Measurements from ENCODE around the gene IQCH. TPM values are rescaled to one million over a fixed set of nuclear protein-coding genes. Genes with fewer than 3 reads are reported as not detected.

IQCH gene
- total and polyA plus RNA-seq, 10 donors, result 0.12 to 2.3 (median 1.3) TPM

- no peak for DNase-seq
- H3K4me1 ChIP-seq, result no peaks in the 10 kb centered on the region
- intact Hi-C loops (cut with DNase I; ENCODE audit: low total_unique reads), result no loop called here
- peaks cover 0 to 20% (median 16%) of the 10 kb centered on the region in 8 donors for H3K9me3 ChIP-seq
- no peak for TF ChIP-seq CTCF (IDR thresholded peaks at IDR 0.05 in 8 of 11, conservative IDR thresholded peaks at IDR 0.05 in 3 of 11)
- no peak for TF ChIP-seq POLR2A (IDR thresholded peaks at IDR 0.05)
- TF ChIP-seq POLR2AphosphoS5 (IDR thresholded peaks at IDR 0.05), result no peak
- H3K4me3 ChIP-seq, result no peak overlapping the region
- no peaks in the 10 kb centered on the region for H3K27me3 ChIP-seq (replicated peaks in 1 of 7)
- H3K27ac ChIP-seq, result no peak overlapping the region
- H3K36me3 ChIP-seq, result no peaks in the 10 kb centered on the region
Measured at GRCh38 chr15:67327737-67328136, 73.2 kb downstream of the IQCH start.

- peaks cover 0 to 20% (median 16%) of the 10 kb centered on the region in 8 donors for H3K9me3 ChIP-seq
- no peak overlapping the region for H3K27ac ChIP-seq
- no peaks in the 10 kb centered on the region for H3K36me3 ChIP-seq
- H3K4me1 ChIP-seq, result no peaks in the 10 kb centered on the region
- no peak overlapping the region for H3K4me3 ChIP-seq
- no peaks in the 10 kb centered on the region for H3K27me3 ChIP-seq (replicated peaks in 1 of 7)
- no peak for TF ChIP-seq POLR2AphosphoS5 (IDR thresholded peaks at IDR 0.05)
- no peak for TF ChIP-seq POLR2A (IDR thresholded peaks at IDR 0.05)
- TF ChIP-seq CTCF (IDR thresholded peaks at IDR 0.05 in 8 of 11, conservative IDR thresholded peaks at IDR 0.05 in 3 of 11), result no peak
- intact Hi-C loops (cut with DNase I; ENCODE audit: low total_unique reads), result no loop called here
- DNase-seq, result no peak
- 89 to 92% (median 91%) methylated on average over 4 of the region's 4 CpGs for WGBS, 5 donors
Measured at GRCh38 chr15:67329984-67330733, 75.6 kb downstream of the IQCH start.

- Histone ChIP-seq H3K36me3 (no peaks in the 10 kb centered on the region), H3K4me1 (no peaks in the 10 kb centered on the region), H3K4me3 (no peak overlapping the region), H3K27ac (no peak overlapping the region), H3K9me3 (peaks cover 0 to 16% (median 13%) of the 10 kb centered on the region in 8 donors), H3K27me3 (replicated peaks in 1 of 7) (no peaks in the 10 kb centered on the region)
- DNase-seq, result no peak
- no peak for TF ChIP-seq POLR2AphosphoS5 (IDR thresholded peaks at IDR 0.05)
- no peak for TF ChIP-seq CTCF (IDR thresholded peaks at IDR 0.05 in 8 of 11, conservative IDR thresholded peaks at IDR 0.05 in 3 of 11)
- TF ChIP-seq POLR2A (IDR thresholded peaks at IDR 0.05), result no peak
- 78 to 90% (median 85%) methylated on average over 1 of the region's 1 CpG for WGBS, 5 donors
- intact Hi-C loops (cut with DNase I; ENCODE audit: low total_unique reads), result no loop called here
Measured at GRCh38 chr15:67331676-67332075, 77.1 kb downstream of the IQCH start.

GRCh38 chr15:67335026-67335425, 80.4 kb downstream of the IQCH start:
- no peak overlapping the region for H3K4me3 ChIP-seq
- no peak overlapping the region for H3K27ac ChIP-seq
- intact Hi-C loops (cut with DNase I; ENCODE audit: low total_unique reads), result no loop called here
- no peak for DNase-seq
- H3K9me3 ChIP-seq, result no peaks in the 10 kb centered on the region
- no peaks in the 10 kb centered on the region for H3K27me3 ChIP-seq (replicated peaks in 1 of 7)
- 78 to 89% (median 87%) methylated on average over 4 of the region's 4 CpGs for WGBS, 5 donors
- TF ChIP-seq POLR2A (IDR thresholded peaks at IDR 0.05), result no peak
- TF ChIP-seq POLR2AphosphoS5 (IDR thresholded peaks at IDR 0.05), result no peak
- TF ChIP-seq CTCF (IDR thresholded peaks at IDR 0.05 in 8 of 11, conservative IDR thresholded peaks at IDR 0.05 in 3 of 11), result no peak
- no peaks in the 10 kb centered on the region for H3K4me1 ChIP-seq
- H3K36me3 ChIP-seq, result no peaks in the 10 kb centered on the region
